IMR-90 (cell line): ENCODE results near the gene FGD5.

Experiments
- CTCF ChIP-seq: conservative IDR thresholded peaks from 2 replicates; pipeline ENCODE4 v1.5.1; 2012; ENCODE audit warnings: mild to moderate bottlenecking, low read depth, low read length, improper control_type of control experiment
- MAFK ChIP-seq: IDR thresholded peaks from 2 replicates; pipeline ENCODE4 v1.6.1; 2012; ENCODE audit warnings: low read depth, low read length, improper control_type of control experiment
- MAZ ChIP-seq: IDR thresholded peaks from 2 replicates; pipeline ENCODE4 v1.6.1; 2012; ENCODE audit warnings: low read depth, mild to moderate bottlenecking, low read length, improper control_type of control experiment, moderate library complexity, borderline replicate concordance
- POLR2A ChIP-seq: IDR thresholded peaks from 2 replicates; pipeline ENCODE4 v1.6.1; 2012; ENCODE audit warnings: mild to moderate bottlenecking, low read depth, low read length
- RAD21 ChIP-seq: IDR thresholded peaks from 2 replicates; pipeline ENCODE4 v1.6.1; 2012; ENCODE audit warnings: low read length, improper control_type of control experiment
- RCOR1 ChIP-seq: IDR thresholded peaks from 2 replicates; pipeline ENCODE4 v1.6.1; 2012; ENCODE audit warnings: mild to moderate bottlenecking, low read length, improper control_type of control experiment; ENCODE audit not compliant: insufficient replicate concordance
- RFX5 ChIP-seq: IDR thresholded peaks from 2 replicates; pipeline ENCODE4 v1.8.0; 2012; ENCODE audit warnings: low read depth, mild to moderate bottlenecking, low read length, moderate library complexity

- TF ChIP-seq CTCF (no peak), MAFK (no peak), RFX5 (no peak), RCOR1 (no peak), RAD21 (no peak), MAZ (no peak), POLR2A (no peak)
Measured at GRCh38 chr3:14803101-14803980, 15.4 kb upstream of the FGD5 start.
